ENCODE results near the gene DYNLT4. TPM values are rescaled to one million over a fixed set of nuclear protein-coding genes. Genes with fewer than 3 reads are reported as not detected.

The DYNLT4 gene
- total RNA-seq, 1 donor from 2014 or later = 0.31 TPM

- H3K4me1 Mint-ChIP-seq = peaks cover 51% of the 10 kb centered on the region
- H3K27ac Mint-ChIP-seq = peak overlapping the region; percentile 64
- no peaks in the 10 kb centered on the region for H3K27me3 Mint-ChIP-seq (ENCODE audit: low read depth)
Observed at GRCh38 chr1:44810101-44810761, 3.1 kb upstream of the DYNLT4 start.

GRCh38 chr1:44808938-44809917 lies 2.1 kb upstream of the DYNLT4 start:
- no peak for TF ChIP-seq CTCF (IDR thresholded peaks at IDR 0.05; ENCODE audit: unreplicated experiment)
- Mint-ChIP-seq H3K27ac (peak overlapping the region; percentile 99), H3K4me1 (peaks cover 45% of the 10 kb centered on the region), H3K9me3 (no peaks in the 10 kb centered on the region), H3K36me3 (peaks cover 10% of the 10 kb centered on the region), H3K27me3 (ENCODE audit: low read depth) (no peaks in the 10 kb centered on the region), H3K4me3 (peak overlapping the region; percentile 63)
- DNase-seq (ENCODE audit: low spot score in 2 of 2, unreplicated experiment in 2 of 2) = no peak

More at GRCh38 chr1:44810101-44810761, 3.1 kb upstream of the DYNLT4 start:
- Mint-ChIP-seq H3K36me3 (peaks cover 13% of the 10 kb centered on the region), H3K9me3 (no peaks in the 10 kb centered on the region), H3K4me3 (no peak overlapping the region)
- no peak for DNase-seq (ENCODE audit: low spot score in 2 of 2, unreplicated experiment in 2 of 2)
- TF ChIP-seq CTCF (IDR thresholded peaks at IDR 0.05; ENCODE audit: unreplicated experiment) = no peak

- peaks cover 11% of the 10 kb centered on the region for H3K36me3 Mint-ChIP-seq
- H3K4me1 Mint-ChIP-seq = peaks cover 45% of the 10 kb centered on the region
- H3K9me3 Mint-ChIP-seq = no peaks in the 10 kb centered on the region
- TF ChIP-seq CTCF (IDR thresholded peaks at IDR 0.05; ENCODE audit: unreplicated experiment) = no peak
- DNase-seq (ENCODE audit: low spot score in 2 of 2, unreplicated experiment in 2 of 2) = peak; percentile 72 to 86
- no peaks in the 10 kb centered on the region for H3K27me3 Mint-ChIP-seq (ENCODE audit: low read depth)
- H3K27ac Mint-ChIP-seq = peak within 1 kb of the TSS; percentile 99
- peak within 1 kb of the TSS; percentile 63 for H3K4me3 Mint-ChIP-seq
Observed at GRCh38 chr1:44808063-44808937, 1.1 kb upstream of the DYNLT4 start, which contains the start of gene BTBD19. Gene BTBD19, plus strand, starts transcription at chr1:44808523. Its CDS starts 298 bp downstream, at chr1:44808821.

GRCh38 chr1:44807364-44808062 lies 362 bp upstream of the DYNLT4 start:
- DNase-seq (ENCODE audit: low spot score in 2 of 2, unreplicated experiment in 2 of 2) = peak; percentile 54 to 76
- H3K4me1 Mint-ChIP-seq = peaks cover 45% of the 10 kb centered on the region
- H3K27ac Mint-ChIP-seq = peak overlapping the region; percentile 99
- H3K4me3 Mint-ChIP-seq = peak overlapping the region; percentile 38
- peaks cover 18% of the 10 kb centered on the region for H3K36me3 Mint-ChIP-seq
- H3K27me3 Mint-ChIP-seq (ENCODE audit: low read depth) = no peaks in the 10 kb centered on the region
- no peak for TF ChIP-seq CTCF (IDR thresholded peaks at IDR 0.05; ENCODE audit: unreplicated experiment)
- H3K9me3 Mint-ChIP-seq = no peaks in the 10 kb centered on the region
